Heart left ventricle (tissue), 13 donors: ENCODE data around the gene GYPC.

Experiments used
- CTCF ChIP-seq, 12 donors: fragments of 200-600 bp; sonication (generic) in 4 of 12; IDR thresholded peaks; one replicate each; pipeline versions ENCODE4 v1.5.0 to v1.8.0; 2018 to 2022; ENCODE audit warnings: antibody characterized with exemption in 12 of 12, mild to moderate bottlenecking in 5 of 12
- POLR2A ChIP-seq, 2 donors: fragments of 450-650 bp; IDR thresholded peaks; one replicate each; pipeline ENCODE4 v1.6.1; 2017; ENCODE audit warnings: antibody characterized with exemption in 2 of 2, mild to moderate bottlenecking in 2 of 2, moderate library complexity in 2 of 2
- donor health status: ischemic (EF 13 %, LVEDD 7.1; RV severe dilation, severe dysfunction).
- donor health status: DM: no; HTN: yes; CAD: no.
- donor health status: DM: no; HTN: no; CAD: no.
- donor health status: ischemic (EF 25% LVEDD 6.9; RV normal size, moderate dysfunction).
- donor health status: ischemic (EF 25% LVEDD 5.7; RV mildly dilated, moderate dysfunction).
- donor health status: ischemic (EF 35%, LVEDD 5.7; RV mildly dilated, moderate dysfunction).
- donor health status: nonischemic (EF 11% LVEDD 7.7; RV severe dilation, severe dysfunction).
- donor health status: DM: yes; HTN: yes; CAD: no.
- donor health status: PGD.
- donor health status: ischemic (EF 29% LVEDD 5.4; RV normal size, mild dysfunction).
- donor health status: nonischemic (EF 23%, LVEDD 6.1; RV moderate dilation, normal function).

- TF ChIP-seq CTCF (IDR thresholded peaks at IDR 0.05): no peak
- no peak for TF ChIP-seq POLR2A (IDR thresholded peaks at IDR 0.05)
Measured at GRCh38 chr2:126679094-126679713, 23.2 kb downstream of the GYPC start.
